Stimulated activated CD4-positive, alpha-beta T cell treated with anti-CD3 and anti-CD28 coated beads, Interleukin-15, amount 100 ng/mL, for 1 hour (primary cell): Measurements from ENCODE around the gene RBBP8NL.

Experiments
- DNase-seq, 2 donors: peaks; one replicate each; pipeline ENCODE4 v3.0.0-alpha.2; 2020; ENCODE audit warnings: low read depth in 1 of 2, low spot score in 1 of 2

Gene RBBP8NL

GRCh38 chr20:62363920-62364851 is 63.2 kb downstream of the RBBP8NL start:
- DNase-seq: no peak

- no peak for DNase-seq
Observed at GRCh38 chr20:62362991-62363919, 64.1 kb downstream of the RBBP8NL start.

- no peak for DNase-seq
Observed at GRCh38 chr20:62362590-62362940, 64.8 kb downstream of the RBBP8NL start.

GRCh38 chr20:62361799-62362589 is 65.3 kb downstream of the RBBP8NL start:
- DNase-seq: no peak

- no peak for DNase-seq
Observed at GRCh38 chr20:62360854-62361798, 66.2 kb downstream of the RBBP8NL start.
